Measurements from ENCODE around the gene PRICKLE3. TPM values are rescaled to one million over a fixed set of nuclear protein-coding genes. Genes with fewer than 3 reads are reported as not detected.

PRICKLE3 gene
- total RNA-seq, 1 donor from 2014 or later: 12.7 TPM

DNA sequence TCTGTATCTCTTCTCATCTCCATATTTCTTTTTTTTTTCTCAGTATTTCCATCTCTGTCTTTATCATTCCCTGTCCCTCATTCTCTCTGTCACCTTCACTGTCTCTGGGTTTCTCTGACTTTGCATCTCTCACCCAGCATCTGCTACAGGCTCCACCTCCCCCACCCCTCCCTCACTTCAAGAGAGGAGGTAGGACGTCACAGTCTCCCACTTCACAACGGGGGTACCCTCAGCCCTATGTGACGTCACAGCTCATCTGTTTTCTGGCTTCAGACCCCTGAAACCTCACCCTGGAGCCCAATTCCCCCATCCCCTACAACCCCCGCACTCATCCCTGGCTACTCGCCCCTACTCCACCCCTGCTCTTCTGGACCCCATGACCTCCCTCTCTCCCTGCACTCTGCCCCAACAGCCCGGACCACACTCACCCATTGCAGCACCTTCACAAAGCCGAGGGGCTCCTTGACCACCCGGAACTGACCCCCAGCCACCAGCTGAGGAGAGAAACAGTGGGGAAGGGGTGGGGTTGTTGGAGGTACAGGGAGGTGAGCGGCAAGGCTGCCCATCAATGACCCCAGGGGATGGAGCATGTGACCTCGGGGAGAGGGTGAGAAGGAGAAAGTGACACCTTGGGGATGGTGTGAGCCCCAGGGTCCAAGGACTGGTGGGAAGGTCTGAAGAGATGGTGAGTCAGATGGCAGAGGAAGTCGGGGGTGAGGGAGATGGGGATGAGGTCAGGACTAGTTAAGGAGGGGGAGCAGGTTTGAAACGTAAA lies 12.6 kb upstream of the PRICKLE3 start:
- H3K4me3 ChIP-seq (ENCODE audit: low read depth, low read length): no peak overlapping the region
- no peaks in the 10 kb centered on the region for H3K36me3 ChIP-seq (ENCODE audit: control insufficient read depth, insufficient read depth, low read length)
- TF ChIP-seq, protein P1, sequence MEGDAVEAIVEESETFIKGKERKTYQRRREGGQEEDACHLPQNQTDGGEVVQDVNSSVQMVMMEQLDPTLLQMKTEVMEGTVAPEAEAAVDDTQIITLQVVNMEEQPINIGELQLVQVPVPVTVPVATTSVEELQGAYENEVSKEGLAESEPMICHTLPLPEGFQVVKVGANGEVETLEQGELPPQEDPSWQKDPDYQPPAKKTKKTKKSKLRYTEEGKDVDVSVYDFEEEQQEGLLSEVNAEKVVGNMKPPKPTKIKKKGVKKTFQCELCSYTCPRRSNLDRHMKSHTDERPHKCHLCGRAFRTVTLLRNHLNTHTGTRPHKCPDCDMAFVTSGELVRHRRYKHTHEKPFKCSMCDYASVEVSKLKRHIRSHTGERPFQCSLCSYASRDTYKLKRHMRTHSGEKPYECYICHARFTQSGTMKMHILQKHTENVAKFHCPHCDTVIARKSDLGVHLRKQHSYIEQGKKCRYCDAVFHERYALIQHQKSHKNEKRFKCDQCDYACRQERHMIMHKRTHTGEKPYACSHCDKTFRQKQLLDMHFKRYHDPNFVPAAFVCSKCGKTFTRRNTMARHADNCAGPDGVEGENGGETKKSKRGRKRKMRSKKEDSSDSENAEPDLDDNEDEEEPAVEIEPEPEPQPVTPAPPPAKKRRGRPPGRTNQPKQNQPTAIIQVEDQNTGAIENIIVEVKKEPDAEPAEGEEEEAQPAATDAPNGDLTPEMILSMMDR (IDR thresholded peaks at IDR 0.05; ENCODE audit: insufficient read depth, low read length, poor library complexity, severe bottlenecking): no peak
- DNase-seq (ENCODE audit: low read depth): no peak
- peaks cover 5% of the 10 kb centered on the region for H3K27me3 ChIP-seq (ENCODE audit: control insufficient read depth, insufficient read depth, low read length)

DNA sequence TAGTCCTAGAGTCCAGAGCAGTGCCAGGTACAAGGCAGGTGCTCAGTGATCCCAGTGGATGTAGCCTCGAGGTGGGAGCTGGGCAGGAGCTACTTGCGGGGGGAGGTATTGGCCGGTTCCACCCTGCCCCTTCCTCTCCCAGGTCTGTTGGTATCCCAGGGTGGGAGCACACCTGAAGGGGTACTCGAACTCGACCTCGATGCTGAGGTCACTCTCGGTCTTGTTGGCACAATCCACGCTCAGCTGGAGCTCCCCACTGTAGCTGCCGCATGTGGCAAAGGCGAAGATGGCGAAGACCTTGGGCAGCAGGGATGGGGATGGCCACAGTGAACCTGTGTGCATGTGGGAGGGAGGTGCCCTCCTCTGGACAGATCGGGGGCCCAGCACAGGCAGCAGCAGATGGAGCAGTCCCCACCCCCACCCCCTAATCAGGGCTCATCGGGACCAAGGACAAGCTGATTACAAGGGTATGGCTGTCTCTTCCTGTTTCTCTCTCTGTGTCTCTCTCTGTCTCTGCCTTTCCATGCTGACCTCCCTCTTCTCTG lies 11.4 kb upstream of the PRICKLE3 start:
- no peak overlapping the region for H3K4me3 ChIP-seq (ENCODE audit: low read depth, low read length)
- TF ChIP-seq, protein P1 (IDR thresholded peaks at IDR 0.05; ENCODE audit: insufficient read depth, low read length, poor library complexity, severe bottlenecking): no peak

DNA sequence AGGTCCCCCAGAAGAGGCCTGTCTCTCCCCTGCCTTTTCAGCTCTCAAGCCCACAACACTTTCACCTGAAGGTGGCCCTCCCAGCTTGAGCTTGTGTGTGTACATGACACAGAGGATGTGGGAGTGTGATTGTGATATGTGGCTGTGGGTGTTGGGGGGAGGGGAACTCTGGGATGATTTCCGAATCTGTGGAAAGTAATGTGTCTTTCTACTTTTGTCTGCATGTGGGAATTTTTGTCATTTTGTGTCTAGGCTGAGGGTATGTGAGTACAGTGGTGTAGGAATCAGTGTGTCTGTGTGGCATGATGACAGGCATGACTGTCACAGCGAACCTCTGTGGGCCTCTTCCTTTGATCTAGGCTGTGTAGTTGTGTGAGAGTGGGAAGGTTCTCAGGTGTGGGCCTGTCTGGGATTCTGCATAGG lies 7.4 kb upstream of the PRICKLE3 start:
- Histone ChIP-seq H3K4me3 (ENCODE audit: low read depth, low read length) (no peak overlapping the region), H3K27me3 (ENCODE audit: control insufficient read depth, insufficient read depth, low read length) (peaks cover 2% of the 10 kb centered on the region), H3K36me3 (ENCODE audit: control insufficient read depth, insufficient read depth, low read length) (no peaks in the 10 kb centered on the region)
- DNase-seq (ENCODE audit: low read depth): no peak
- TF ChIP-seq, protein P1 (IDR thresholded peaks at IDR 0.05; ENCODE audit: insufficient read depth, low read length, poor library complexity, severe bottlenecking): no peak

More for the DNA sequence above, 11.4 kb upstream of the PRICKLE3 start:
- no peaks in the 10 kb centered on the region for H3K36me3 ChIP-seq (ENCODE audit: control insufficient read depth, insufficient read depth, low read length)
- no peak for DNase-seq (ENCODE audit: low read depth)
- peaks cover 5% of the 10 kb centered on the region for H3K27me3 ChIP-seq (ENCODE audit: control insufficient read depth, insufficient read depth, low read length)

DNA sequence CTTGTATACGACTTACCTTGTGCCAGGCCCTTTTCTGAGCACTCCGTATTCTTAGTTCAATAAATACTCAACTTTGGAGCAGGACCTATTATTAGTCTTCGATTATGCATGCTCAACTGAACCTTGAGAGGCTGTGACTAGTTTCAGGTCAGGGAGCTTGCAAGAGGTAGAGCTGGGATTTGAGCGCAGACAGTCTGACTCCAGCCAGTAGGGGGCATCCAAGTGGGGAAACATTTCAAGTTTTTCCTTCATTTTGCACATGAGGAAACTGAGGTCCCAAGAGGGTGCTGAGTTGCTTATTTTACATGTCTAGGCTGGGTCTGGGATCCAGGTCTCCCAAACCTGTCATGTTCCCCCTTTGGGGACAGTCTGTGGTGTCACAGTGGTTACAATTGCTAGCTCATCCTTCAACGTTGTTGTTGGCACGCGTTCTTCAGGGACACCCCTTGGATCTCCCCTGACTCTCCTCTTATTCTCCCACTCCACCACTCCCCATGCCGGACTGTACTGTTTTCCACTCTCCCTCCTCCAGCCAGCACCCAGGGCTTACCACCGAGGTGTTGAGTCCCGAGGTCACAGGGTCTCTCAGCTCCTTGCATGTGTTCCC lies 6.7 kb upstream of the PRICKLE3 start:
- Histone ChIP-seq H3K36me3 (ENCODE audit: control insufficient read depth, insufficient read depth, low read length) (no peaks in the 10 kb centered on the region), H3K27me3 (ENCODE audit: control insufficient read depth, insufficient read depth, low read length) (peaks cover 1% of the 10 kb centered on the region), H3K4me3 (ENCODE audit: low read depth, low read length) (no peak overlapping the region)
- TF ChIP-seq, protein P1 (IDR thresholded peaks at IDR 0.05; ENCODE audit: insufficient read depth, low read length, poor library complexity, severe bottlenecking): peak; percentile 51
- no peak for DNase-seq (ENCODE audit: low read depth)

DNA sequence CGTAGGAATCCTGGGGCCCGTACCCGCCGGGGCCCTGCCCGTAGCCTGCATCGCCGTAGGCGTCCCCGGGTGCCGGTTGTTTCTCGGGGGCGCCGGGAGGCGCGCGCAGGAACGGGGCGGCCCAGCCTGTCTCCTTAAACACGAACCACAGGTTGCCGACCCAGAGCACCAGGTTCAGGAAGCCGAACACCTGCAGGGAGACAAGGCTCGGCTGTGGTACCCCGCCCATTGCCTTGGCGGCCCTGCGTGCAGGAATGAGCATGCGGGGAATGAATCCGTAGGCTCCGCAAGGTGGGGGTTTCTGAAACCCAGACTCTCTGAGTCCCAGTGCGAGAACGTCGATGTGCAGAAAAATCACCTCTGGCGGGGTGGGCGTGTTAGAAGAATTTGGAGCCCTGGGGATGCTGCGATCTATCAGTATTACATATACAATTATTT lies 5.4 kb upstream of the PRICKLE3 start:
- Histone ChIP-seq H3K27me3 (ENCODE audit: control insufficient read depth, insufficient read depth, low read length) (no peaks in the 10 kb centered on the region), H3K4me3 (ENCODE audit: low read depth, low read length) (peak overlapping the region; percentile 59), H3K36me3 (ENCODE audit: control insufficient read depth, insufficient read depth, low read length) (no peaks in the 10 kb centered on the region)
- DNase-seq (ENCODE audit: low read depth): no peak
- TF ChIP-seq, protein P1 (IDR thresholded peaks at IDR 0.05; ENCODE audit: insufficient read depth, low read length, poor library complexity, severe bottlenecking): no peak
